Neural cell (in vitro differentiated cells): ENCODE measurements around the gene PPIG.

Experiments used
- CTCF ChIP-seq: fragments of 450-650 bp; IDR thresholded peaks from 2 replicates; pipeline ENCODE4 v1.5.1; 2014; ENCODE audit warnings: antibody characterized with exemption, mild to moderate bottlenecking, moderate library complexity; ENCODE audit not compliant: poor library complexity, severe bottlenecking
- EP300 ChIP-seq: fragments of 450-650 bp; conservative IDR thresholded peaks from 2 replicates; pipeline ENCODE4 v1.6.1; 2014; ENCODE audit warnings: antibody characterized with exemption, mild to moderate bottlenecking, moderate library complexity; ENCODE audit not compliant: poor library complexity, severe bottlenecking
- EZH2 ChIP-seq: fragments of 200-600, 300-800 bp; shearing (Covaris generic), sonication (generic); IDR thresholded peaks from 2 replicates; pipeline ENCODE4 v1.6.1; 2014; ENCODE audit warnings: antibody characterized with exemption, low read length, borderline replicate concordance, mild to moderate bottlenecking; ENCODE audit not compliant: insufficient read depth, poor library complexity, severe bottlenecking
- POLR2AphosphoS5 ChIP-seq: IDR thresholded peaks from 2 replicates; pipeline ENCODE4 v1.6.1; 2012
- RAD21 ChIP-seq: fragments of 450-650 bp; conservative IDR thresholded peaks from 2 replicates; pipeline ENCODE4 v1.6.1; 2014; ENCODE audit warnings: antibody characterized with exemption, mild to moderate bottlenecking, moderate library complexity
- REST ChIP-seq: IDR thresholded peaks from 2 replicates; pipeline ENCODE4 v1.6.1; 2012; ENCODE audit warnings: borderline replicate concordance
- SMC3 ChIP-seq: fragments of 450-650 bp; conservative IDR thresholded peaks from 2 replicates; pipeline ENCODE4 v1.6.1; 2014; ENCODE audit warnings: antibody characterized with exemption, mild to moderate bottlenecking, moderate library complexity; ENCODE audit not compliant: poor library complexity

- no peak for TF ChIP-seq POLR2AphosphoS5
- no peak for TF ChIP-seq CTCF
- no peak for TF ChIP-seq RAD21
- no peak for TF ChIP-seq EZH2
- no peak for TF ChIP-seq SMC3
- TF ChIP-seq EP300 = no peak
- TF ChIP-seq REST = no peak
These were observed 21.6 kb upstream of the PPIG start for GRCh38 chr2:169562519-169562918.
